PC-9 (cell line): ENCODE results near the gene SHISA6. TPM values are rescaled to one million over a fixed set of nuclear protein-coding genes. Genes with fewer than 3 reads are reported as not detected.

ENCODE experiments used
- BruUV-seq: library from RNA; stranded (reverse); fragments of 400-500 nt; replicated peaks from 2 replicates; lab custom pipeline; 2021; lab: Mats Ljungman, UMichigan
- CTCF ChIA-PET: fragments of 300-600 bp; sonication (Branson Sonifier 250); formaldehyde crosslinking; loops from one replicate; lab custom pipeline; 2022; ENCODE audit warnings: antibody characterized with exemption; lab: Charles Lee
- POLR2A ChIA-PET: fragments of 300-600 bp; sonication (Branson Sonifier 250); formaldehyde crosslinking; loops from one replicate; lab custom pipeline; 2022; ENCODE audit warnings: antibody characterized with exemption; ENCODE audit not compliant: unreplicated experiment; lab: Charles Lee
- DNase-seq, 2 experiments: peaks; one replicate each; pipeline versions ENCODE4 v3.0.0 to v3.0.0-alpha.2; 2015 to 2022; ENCODE audit warnings: mixed read lengths in 1 of 2
- H2AFZ ChIP-seq: fragments of 200-600 bp; sonication (generic); 2 replicates; pipeline ENCODE4 v1.8.1; 2017; ENCODE audit warnings: antibody characterized with exemption
- H3F3A ChIP-seq: fragments of 200-600 bp; sonication (generic); 2 replicates; pipeline ENCODE4 v1.8.1; 2017; ENCODE audit warnings: antibody characterized with exemption, mild to moderate bottlenecking, low read depth; ENCODE audit not compliant: insufficient read depth
- H3K27ac ChIP-seq: fragments of 200-600 bp; sonication (generic); 2 replicates; pipeline ENCODE4 v1.6.1; 2016; ENCODE audit warnings: mixed run types
- H3K27me3 ChIP-seq: fragments of 200-600 bp; sonication (generic); 2 replicates; pipeline ENCODE4 v1.6.1; 2016; ENCODE audit warnings: low read depth, mixed run types; ENCODE audit not compliant: insufficient read depth
- H3K36me3 ChIP-seq: fragments of 200-600 bp; sonication (generic); 2 replicates; pipeline ENCODE4 v1.6.1; 2016; ENCODE audit warnings: low read depth, mixed run types
- H3K4me1 ChIP-seq: fragments of 200-600 bp; sonication (generic); replicated peaks from 2 replicates; pipeline ENCODE4 v1.6.1; 2016; ENCODE audit warnings: mixed run types; ENCODE audit not compliant: insufficient read depth
- H3K4me2 ChIP-seq: fragments of 200-600 bp; sonication (generic); 2 replicates; pipeline ENCODE4 v1.6.1; 2017; ENCODE audit warnings: mixed run types
- H3K4me3 ChIP-seq: fragments of 200-600 bp; sonication (generic); 2 replicates; pipeline ENCODE4 v1.6.1; 2016; ENCODE audit warnings: mixed run types
- H3K79me2 ChIP-seq: fragments of 200-600 bp; sonication (generic); 2 replicates; pipeline ENCODE4 v1.6.1; 2017; ENCODE audit warnings: low read depth, mixed run types
- H3K9me2 ChIP-seq: fragments of 200-600 bp; sonication (generic); 2 replicates; pipeline ENCODE4 v1.8.1; 2017; ENCODE audit warnings: mild to moderate bottlenecking; ENCODE audit not compliant: insufficient read depth
- H3K9me3 ChIP-seq: fragments of 200-600 bp; sonication (generic); 2 replicates; pipeline ENCODE4 v1.8.1; 2016; ENCODE audit warnings: low read depth; ENCODE audit not compliant: insufficient read depth
- H4K20me1 ChIP-seq: fragments of 200-600 bp; sonication (generic); 2 replicates; pipeline ENCODE4 v1.8.1; 2017; ENCODE audit not compliant: insufficient read depth
- EZH2 ChIP-seq: fragments of 200-600 bp; sonication (generic); IDR thresholded peaks from 2 replicates; pipeline ENCODE4 v1.8.0; 2017; ENCODE audit warnings: antibody characterized with exemption, low read depth
- intact Hi-C: fragments of 100-400 bp; cut with micrococcal nuclease; formaldehyde crosslinking; loops from one replicate; pipeline ENCODE4 v1.10.0; 2022; ENCODE audit not compliant: unreplicated experiment
- total RNA-seq: library from RNA; stranded (reverse); gene quantifications from 2 replicates; pipeline ENCODE4 v1.2.3, GENCODE V29; 2021
- TF ChIP-seq, protein P1 (sequence below): fragments of 200-600 bp; sonication (generic); conservative IDR thresholded peaks from 2 replicates; pipeline ENCODE4 v1.6.1; 2017; ENCODE audit warnings: mixed run types, antibody characterized with exemption, mild to moderate bottlenecking, moderate library complexity

SHISA6 gene
- total RNA-seq, 1 experiment from 2014 or later = not detected

DNA sequence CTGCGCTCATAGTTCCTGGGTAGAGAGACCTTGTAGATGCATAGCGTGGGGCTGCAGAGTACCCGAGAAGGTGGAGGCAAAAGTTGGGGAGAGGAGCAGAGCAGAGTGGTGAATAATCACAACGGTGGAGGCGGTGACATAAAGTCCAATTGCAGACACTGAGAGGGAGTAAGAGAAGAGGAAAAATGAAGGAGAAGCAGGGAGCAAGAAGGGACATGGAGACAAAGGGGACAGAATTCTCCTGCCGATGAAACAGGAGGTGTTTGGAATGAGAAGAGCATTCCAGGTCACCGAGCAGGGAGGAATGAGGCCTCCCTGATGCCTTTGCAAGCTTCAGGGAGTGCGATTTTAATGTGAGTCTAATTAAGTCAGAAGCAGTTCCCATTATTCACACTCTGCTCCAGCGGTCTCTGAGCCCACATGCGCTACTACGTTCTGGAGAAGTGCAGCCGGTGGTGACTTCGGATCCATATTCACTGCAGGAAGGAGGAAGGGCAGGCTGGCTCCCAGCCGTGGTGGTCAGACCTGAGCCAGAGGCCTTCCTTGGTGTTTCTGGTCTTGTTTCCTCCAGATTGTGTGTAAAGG lies 249.2 kb downstream of the SHISA6 start:
- BruUV-seq = no TSS peak
- POLR2A ChIA-PET = no interaction called here

DNA sequence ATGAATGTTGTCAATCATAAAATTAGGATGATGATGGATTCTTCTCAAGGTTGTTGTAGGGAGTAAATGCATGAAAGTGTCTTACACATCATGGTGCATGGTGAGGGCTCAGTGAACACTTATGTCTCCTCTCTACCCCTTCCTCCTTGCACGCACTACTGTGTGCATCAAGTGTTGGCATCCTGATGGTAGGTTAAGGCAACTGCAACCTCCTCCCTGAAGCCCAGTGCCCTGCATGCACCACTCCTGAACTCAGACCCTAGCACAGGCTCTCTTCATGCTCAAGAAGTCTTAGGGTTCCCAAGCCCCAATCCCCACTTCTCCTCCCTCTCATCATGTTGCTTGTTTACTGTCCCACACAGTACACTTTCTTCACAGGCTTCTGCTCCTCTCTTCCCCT lies 251.5 kb downstream of the SHISA6 start:
- H2AFZ ChIP-seq = no peak overlapping the region

More for the DNA sequence above, 249.2 kb downstream of the SHISA6 start:
- no peaks in the 10 kb centered on the region for H3K27me3 ChIP-seq
- H3F3A ChIP-seq = no peaks in the 10 kb centered on the region
- no peak for TF ChIP-seq EZH2
- TF ChIP-seq, protein P1, sequence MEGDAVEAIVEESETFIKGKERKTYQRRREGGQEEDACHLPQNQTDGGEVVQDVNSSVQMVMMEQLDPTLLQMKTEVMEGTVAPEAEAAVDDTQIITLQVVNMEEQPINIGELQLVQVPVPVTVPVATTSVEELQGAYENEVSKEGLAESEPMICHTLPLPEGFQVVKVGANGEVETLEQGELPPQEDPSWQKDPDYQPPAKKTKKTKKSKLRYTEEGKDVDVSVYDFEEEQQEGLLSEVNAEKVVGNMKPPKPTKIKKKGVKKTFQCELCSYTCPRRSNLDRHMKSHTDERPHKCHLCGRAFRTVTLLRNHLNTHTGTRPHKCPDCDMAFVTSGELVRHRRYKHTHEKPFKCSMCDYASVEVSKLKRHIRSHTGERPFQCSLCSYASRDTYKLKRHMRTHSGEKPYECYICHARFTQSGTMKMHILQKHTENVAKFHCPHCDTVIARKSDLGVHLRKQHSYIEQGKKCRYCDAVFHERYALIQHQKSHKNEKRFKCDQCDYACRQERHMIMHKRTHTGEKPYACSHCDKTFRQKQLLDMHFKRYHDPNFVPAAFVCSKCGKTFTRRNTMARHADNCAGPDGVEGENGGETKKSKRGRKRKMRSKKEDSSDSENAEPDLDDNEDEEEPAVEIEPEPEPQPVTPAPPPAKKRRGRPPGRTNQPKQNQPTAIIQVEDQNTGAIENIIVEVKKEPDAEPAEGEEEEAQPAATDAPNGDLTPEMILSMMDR = no peak
- H3K4me3 ChIP-seq = no peak overlapping the region
- H3K4me2 ChIP-seq = no peak overlapping the region
- DNase-seq = no peak
- H3K36me3 ChIP-seq = no peaks in the 10 kb centered on the region
- no peaks in the 10 kb centered on the region for H4K20me1 ChIP-seq
- intact Hi-C loops = no loop called here
- H3K27ac ChIP-seq = no peak overlapping the region
- no peak overlapping the region for H2AFZ ChIP-seq
- H3K9me3 ChIP-seq = no peaks in the 10 kb centered on the region
- H3K4me1 ChIP-seq = no peaks in the 10 kb centered on the region
- no peaks in the 10 kb centered on the region for H3K79me2 ChIP-seq
- H3K9me2 ChIP-seq = no peaks in the 10 kb centered on the region
- CTCF ChIA-PET = no interaction called here

DNA sequence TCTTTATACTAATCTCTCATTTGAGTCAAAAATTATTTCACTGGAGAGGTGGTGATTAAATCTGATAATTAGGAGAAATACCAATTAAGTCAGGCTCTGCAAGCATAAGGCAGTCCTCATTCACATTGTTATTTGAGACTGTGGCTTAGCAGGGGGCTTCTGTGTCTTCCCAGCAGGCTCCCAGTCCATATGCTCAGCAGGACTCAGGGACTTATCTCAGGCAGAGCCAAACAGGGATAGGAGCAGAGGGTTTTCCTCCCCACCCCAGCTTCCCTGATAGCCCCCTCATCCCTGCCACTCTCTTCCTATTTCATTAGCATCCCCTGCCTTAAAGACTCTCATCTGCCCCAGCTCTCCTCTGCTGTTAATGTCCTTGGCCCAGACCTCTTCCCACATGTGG lies 252.9 kb downstream of the SHISA6 start:
- intact Hi-C loops = no loop called here
- no peak overlapping the region for H2AFZ ChIP-seq
- no peak overlapping the region for H3K4me2 ChIP-seq
- H3K4me1 ChIP-seq = no peaks in the 10 kb centered on the region
- H3K36me3 ChIP-seq = no peaks in the 10 kb centered on the region
- no peaks in the 10 kb centered on the region for H4K20me1 ChIP-seq
- no peak for DNase-seq
- BruUV-seq = no TSS peak
- H3K27ac ChIP-seq = no peak overlapping the region
- no peaks in the 10 kb centered on the region for H3K9me3 ChIP-seq
- POLR2A ChIA-PET = no interaction called here
- H3K27me3 ChIP-seq = no peaks in the 10 kb centered on the region
- TF ChIP-seq, protein P1 = no peak
- no peak for TF ChIP-seq EZH2
- no peaks in the 10 kb centered on the region for H3F3A ChIP-seq
- no peaks in the 10 kb centered on the region for H3K79me2 ChIP-seq
- CTCF ChIA-PET = no interaction called here
- H3K4me3 ChIP-seq = no peak overlapping the region
- H3K9me2 ChIP-seq = no peaks in the 10 kb centered on the region

More for the DNA sequence above, 251.5 kb downstream of the SHISA6 start:
- Histone ChIP-seq H3F3A (no peaks in the 10 kb centered on the region), H3K4me2 (no peak overlapping the region), H3K4me1 (no peaks in the 10 kb centered on the region), H3K4me3 (no peak overlapping the region), H3K27me3 (no peaks in the 10 kb centered on the region), H3K9me3 (no peaks in the 10 kb centered on the region), H3K9me2 (no peaks in the 10 kb centered on the region), H3K79me2 (no peaks in the 10 kb centered on the region), H3K36me3 (no peaks in the 10 kb centered on the region), H3K27ac (no peak overlapping the region), H4K20me1 (no peaks in the 10 kb centered on the region)
- POLR2A ChIA-PET = no interaction called here
- BruUV-seq = no TSS peak
- intact Hi-C loops = no loop called here
- TF ChIP-seq, protein P1 = no peak
- no peak for TF ChIP-seq EZH2
- CTCF ChIA-PET = no interaction called here
- no peak for DNase-seq
